Neural crest cell (in vitro differentiated cells): Measurements from ENCODE around the gene PLSCR2. TPM values are rescaled to one million over a fixed set of nuclear protein-coding genes. Genes with fewer than 3 reads are reported as not detected.

Source experiments
- DNase-seq: peaks from one replicate; pipeline ENCODE4 v3.0.0; 2021; ENCODE audit warnings: low read depth, mixed read lengths, low spot score
- H3K27ac Mint-ChIP-seq: one replicate; pipeline ENCODE4 v1.8.0; 2021; ENCODE audit warnings: mild to moderate bottlenecking, mixed read lengths; ENCODE audit not compliant: unreplicated experiment
- H3K27me3 Mint-ChIP-seq: 2 replicates; pipeline ENCODE4 v1.8.0; 2021; ENCODE audit warnings: low read depth, mild to moderate bottlenecking, mixed read lengths
- H3K36me3 Mint-ChIP-seq: 2 replicates; pipeline ENCODE4 v1.8.0; 2021; ENCODE audit warnings: low read depth, mild to moderate bottlenecking, mixed read lengths
- H3K4me1 Mint-ChIP-seq: 2 replicates; pipeline ENCODE4 v1.8.0; 2021; ENCODE audit warnings: mixed read lengths
- H3K4me3 Mint-ChIP-seq: one replicate; pipeline ENCODE4 v1.8.0; 2021; ENCODE audit warnings: mild to moderate bottlenecking, mixed read lengths
- H3K9me3 Mint-ChIP-seq: 2 replicates; pipeline ENCODE4 v1.8.0; 2021; ENCODE audit warnings: mixed read lengths
- CTCF ChIP-seq: fragments of 200-600 bp; sonication (generic); conservative IDR thresholded peaks from 2 replicates; pipeline ENCODE4 v1.5.0; 2021; ENCODE audit warnings: antibody characterized with exemption, mild to moderate bottlenecking
- total RNA-seq: library from RNA; stranded (reverse); gene quantifications from 2 replicates; pipeline ENCODE4 v1.2.1, GENCODE V29; 2021

Gene PLSCR2
- total RNA-seq, 1 donor from 2014 or later: not detected

DNA sequence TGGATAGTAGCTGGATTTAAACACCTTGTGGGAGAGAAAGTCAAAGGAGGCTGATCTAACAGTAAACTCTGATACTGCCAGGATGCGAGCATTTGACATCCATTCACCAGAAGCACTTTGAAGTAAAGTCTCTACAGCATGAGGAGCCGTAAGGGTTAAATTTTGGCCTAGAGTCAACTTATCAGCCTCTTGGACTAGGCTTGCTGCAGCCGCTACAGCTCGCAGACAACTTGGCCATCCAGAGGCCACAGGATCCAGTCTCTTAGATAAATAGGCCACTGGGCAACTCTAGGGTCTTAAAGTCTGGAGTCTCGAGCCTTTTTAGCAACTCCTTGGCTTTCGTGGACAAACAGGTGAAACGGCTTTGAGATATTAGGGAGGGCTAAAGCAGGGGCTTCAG is 61.4 kb downstream of the PLSCR2 start:
- Mint-ChIP-seq H3K36me3 (peaks cover 4% of the 10 kb centered on the region), H3K4me3 (no peak overlapping the region), H3K4me1 (no peaks in the 10 kb centered on the region), H3K27ac (no peak overlapping the region), H3K9me3 (peaks cover 10% of the 10 kb centered on the region), H3K27me3 (no peaks in the 10 kb centered on the region)
- no peak for DNase-seq
- TF ChIP-seq CTCF: no peak

DNA sequence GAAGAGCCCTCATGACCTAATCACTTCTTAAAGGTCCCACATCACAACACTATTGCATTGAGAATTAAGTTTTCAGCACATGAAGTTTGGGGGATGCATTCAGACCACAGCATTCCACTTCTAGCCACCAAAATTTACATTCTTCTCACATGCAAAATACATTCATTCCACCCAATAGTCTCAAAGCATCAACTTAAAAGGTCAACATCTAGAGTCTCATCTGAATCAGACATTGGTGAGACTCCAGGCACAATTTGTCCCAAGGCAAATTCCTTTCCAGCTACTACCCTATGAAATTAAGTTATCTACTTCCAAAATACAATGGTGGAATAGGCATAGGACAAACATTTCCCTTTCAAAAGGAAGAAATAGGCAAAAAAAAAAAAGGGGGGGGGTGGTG is 64.9 kb downstream of the PLSCR2 start:
- no peak for TF ChIP-seq CTCF
- Mint-ChIP-seq H3K27ac (no peak overlapping the region), H3K4me3 (no peak overlapping the region), H3K27me3 (no peaks in the 10 kb centered on the region), H3K4me1 (no peaks in the 10 kb centered on the region), H3K9me3 (peaks cover 4% of the 10 kb centered on the region), H3K36me3 (no peaks in the 10 kb centered on the region)
- DNase-seq: no peak

GRCh38 chr3:146403792-146404191 is 65.6 kb downstream of the PLSCR2 start:
- no peak for DNase-seq
- H3K4me3 Mint-ChIP-seq: no peak overlapping the region
- TF ChIP-seq CTCF: no peak
- no peaks in the 10 kb centered on the region for H3K36me3 Mint-ChIP-seq
- H3K27ac Mint-ChIP-seq: no peak overlapping the region
- no peaks in the 10 kb centered on the region for H3K27me3 Mint-ChIP-seq
- no peaks in the 10 kb centered on the region for H3K9me3 Mint-ChIP-seq
- H3K4me1 Mint-ChIP-seq: no peaks in the 10 kb centered on the region

GRCh38 chr3:146396792-146397191 is 72.6 kb downstream of the PLSCR2 start:
- H3K36me3 Mint-ChIP-seq: no peaks in the 10 kb centered on the region
- no peak overlapping the region for H3K4me3 Mint-ChIP-seq
- no peaks in the 10 kb centered on the region for H3K4me1 Mint-ChIP-seq
- H3K27ac Mint-ChIP-seq: no peak overlapping the region
- H3K27me3 Mint-ChIP-seq: no peaks in the 10 kb centered on the region
- H3K9me3 Mint-ChIP-seq: peaks cover 3% of the 10 kb centered on the region
- no peak for TF ChIP-seq CTCF
- no peak for DNase-seq

GRCh38 chr3:146395164-146395563 is 74.2 kb downstream of the PLSCR2 start:
- H3K27me3 Mint-ChIP-seq: no peaks in the 10 kb centered on the region
- H3K9me3 Mint-ChIP-seq: peaks cover 3% of the 10 kb centered on the region
- H3K4me3 Mint-ChIP-seq: no peak overlapping the region
- no peak for TF ChIP-seq CTCF
- H3K36me3 Mint-ChIP-seq: no peaks in the 10 kb centered on the region
- DNase-seq: no peak
- peaks cover 5% of the 10 kb centered on the region for H3K4me1 Mint-ChIP-seq
- H3K27ac Mint-ChIP-seq: no peak overlapping the region

GRCh38 chr3:146390957-146391356 is 78.4 kb downstream of the PLSCR2 start:
- H3K27me3 Mint-ChIP-seq: no peaks in the 10 kb centered on the region
- H3K4me3 Mint-ChIP-seq: no peak overlapping the region
- H3K27ac Mint-ChIP-seq: no peak overlapping the region
- H3K4me1 Mint-ChIP-seq: peaks cover 5% of the 10 kb centered on the region
- no peak for DNase-seq
- H3K36me3 Mint-ChIP-seq: no peaks in the 10 kb centered on the region
- no peak for TF ChIP-seq CTCF
- H3K9me3 Mint-ChIP-seq: peaks cover 3% of the 10 kb centered on the region
